ENCODE measurements around the gene CA4.

DNA sequence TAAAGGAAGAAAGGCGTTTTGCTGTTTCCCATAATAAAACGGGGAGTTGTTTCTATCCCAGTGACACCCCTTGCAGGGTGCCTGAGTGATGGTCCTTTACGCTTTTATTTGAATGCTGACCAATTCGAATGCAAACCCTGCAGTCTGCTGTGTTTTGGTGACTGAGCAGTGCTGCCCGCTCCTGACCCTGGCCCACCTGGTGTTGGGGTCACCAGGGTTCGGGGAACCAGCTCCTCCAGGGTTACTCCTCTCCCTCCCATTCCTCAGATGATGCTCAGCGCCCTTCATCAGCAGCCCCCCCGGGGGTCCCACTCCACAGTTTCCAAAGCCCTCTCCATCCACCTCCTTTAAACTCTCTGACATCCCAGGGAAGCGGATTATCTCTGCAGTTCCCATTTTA lies 6.0 kb downstream of the CA4 start:
- TF ChIP-seq POLR2AphosphoS5 (IDR thresholded peaks at IDR 0.05): no peak
- TF ChIP-seq CTCF (IDR thresholded peaks at IDR 0.05 in 8 of 11, conservative IDR thresholded peaks at IDR 0.05 in 3 of 11): no peak
- no peak for TF ChIP-seq POLR2A (IDR thresholded peaks at IDR 0.05)

Data from spleen (tissue), 7 donors.